ENCODE measurements around the gene SOX30.

DNA sequence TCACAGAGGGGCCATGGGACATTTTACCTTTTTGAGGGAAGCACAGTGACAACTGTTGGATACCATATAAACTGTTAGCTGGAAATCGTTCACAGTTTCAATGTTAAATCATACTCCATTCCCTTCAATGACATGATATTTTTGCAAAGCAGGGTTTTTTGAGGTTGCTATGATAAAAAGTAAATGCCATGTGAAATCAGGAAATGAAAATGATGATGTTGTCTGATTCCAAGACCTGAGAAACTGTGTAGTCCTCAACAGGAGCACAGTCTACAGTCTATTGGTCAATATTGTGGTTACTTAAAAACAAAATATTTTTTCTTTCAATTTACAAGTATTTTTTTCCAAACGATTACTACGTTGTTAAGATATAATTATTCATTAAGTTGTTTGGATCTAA lies 52.7 kb downstream of the SOX30 start:
- TF ChIP-seq, protein P1, sequence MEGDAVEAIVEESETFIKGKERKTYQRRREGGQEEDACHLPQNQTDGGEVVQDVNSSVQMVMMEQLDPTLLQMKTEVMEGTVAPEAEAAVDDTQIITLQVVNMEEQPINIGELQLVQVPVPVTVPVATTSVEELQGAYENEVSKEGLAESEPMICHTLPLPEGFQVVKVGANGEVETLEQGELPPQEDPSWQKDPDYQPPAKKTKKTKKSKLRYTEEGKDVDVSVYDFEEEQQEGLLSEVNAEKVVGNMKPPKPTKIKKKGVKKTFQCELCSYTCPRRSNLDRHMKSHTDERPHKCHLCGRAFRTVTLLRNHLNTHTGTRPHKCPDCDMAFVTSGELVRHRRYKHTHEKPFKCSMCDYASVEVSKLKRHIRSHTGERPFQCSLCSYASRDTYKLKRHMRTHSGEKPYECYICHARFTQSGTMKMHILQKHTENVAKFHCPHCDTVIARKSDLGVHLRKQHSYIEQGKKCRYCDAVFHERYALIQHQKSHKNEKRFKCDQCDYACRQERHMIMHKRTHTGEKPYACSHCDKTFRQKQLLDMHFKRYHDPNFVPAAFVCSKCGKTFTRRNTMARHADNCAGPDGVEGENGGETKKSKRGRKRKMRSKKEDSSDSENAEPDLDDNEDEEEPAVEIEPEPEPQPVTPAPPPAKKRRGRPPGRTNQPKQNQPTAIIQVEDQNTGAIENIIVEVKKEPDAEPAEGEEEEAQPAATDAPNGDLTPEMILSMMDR (IDR thresholded peaks at IDR 0.05), result no peak
- TF ChIP-seq POLR2A (IDR thresholded peaks at IDR 0.05), result no peak

All from testis (tissue), 2 donors.